K562 (cell line): ENCODE data around the gene NDUFB3. TPM values are rescaled to one million over a fixed set of nuclear protein-coding genes. Genes with fewer than 3 reads are reported as not detected.

Source experiments
- HDGF ChIP-seq: fragments of 450-650 bp; IDR thresholded peaks from 2 replicates; pipeline ENCODE4 v1.6.1; 2016
- JUND ChIP-seq, 2 experiments: IDR thresholded peaks; 2 replicates in 1 of 2; 3 replicates in 1 of 2; pipeline ENCODE4 v1.6.1; 2011; ENCODE audit warnings: borderline replicate concordance in 2 of 2, low read depth in 2 of 2, low read length in 2 of 2, improper control_type of control experiment in 1 of 2, missing biosample characterization in 1 of 2, missing genetic modification characterization in 1 of 2, missing genetic modification reagents in 1 of 2
- KAT7 ChIP-seq: sonication (generic); formaldehyde crosslinking; IDR thresholded peaks from 2 replicates; pipeline ENCODE4 v1.8.0; 2022; ENCODE audit warnings: missing genetic modification reagents, mild to moderate bottlenecking, borderline replicate concordance
- MEIS2 ChIP-seq: fragments of 450-650 bp; IDR thresholded peaks from 2 replicates; pipeline ENCODE4 v1.6.1; 2014; ENCODE audit warnings: mild to moderate bottlenecking; ENCODE audit not compliant: partially characterized antibody
- SAP30 ChIP-seq: fragments of 200-600 bp; sonication (generic); IDR thresholded peaks from 2 replicates; pipeline ENCODE4 v1.6.1; 2012; ENCODE audit warnings: borderline replicate concordance, low read depth, mild to moderate bottlenecking, moderate library complexity, low read length, control low read depth, inconsistent platforms; ENCODE audit not compliant: insufficient read depth, poor library complexity, severe bottlenecking
- SMAD2 ChIP-seq: fragments of 150-350 bp; IDR thresholded peaks from 2 replicates; pipeline ENCODE4 v1.6.1; 2014; ENCODE audit warnings: low read depth, mild to moderate bottlenecking, low read length
- SMAD3 ChIP-seq: fragments of 450-650 bp; formaldehyde crosslinking; conservative IDR thresholded peaks from 2 replicates; pipeline ENCODE4 v1.4.0; 2020; ENCODE audit warnings: mild to moderate bottlenecking
- SP2 ChIP-seq: IDR thresholded peaks from 2 replicates; pipeline ENCODE4 v1.6.1; 2011; ENCODE audit warnings: mild to moderate bottlenecking, low read depth, low read length, moderate library complexity; ENCODE audit not compliant: poor library complexity, severe bottlenecking; ENCODE audit errors: extremely low read depth
- ZNF436 ChIP-seq: fragments of 250-450, 450-650 bp; sonication (Bioruptor Pico); formaldehyde crosslinking; IDR thresholded peaks from 2 replicates; pipeline ENCODE4 v1.7.0; 2020; ENCODE audit warnings: mild to moderate bottlenecking
- ZNF584 ChIP-seq: fragments of 200-800 bp; sonication (Bioruptor generic); IDR thresholded peaks from 2 replicates; pipeline ENCODE4 v1.6.1; 2016; ENCODE audit warnings: low read depth, mild to moderate bottlenecking, missing genetic modification characterization, missing compliant biosample characterization
- ZNF77 ChIP-seq: fragments of 250-450 bp; sonication (Bioruptor Pico); IDR thresholded peaks from 2 replicates; pipeline ENCODE4 v1.5.0; 2020
- polyA plus RNA-seq, 8 experiments: library from polyadenylated mRNA; depleted of rRNA in 4 of 8; stranded (reverse) in 5 of 8; unstranded in 3 of 8; fragments of >200 nt; fragmentation: Nextera tagmentation in 2 of 8; fragmentation: Illumina TruSeq in 1 of 8; extraction: Ambion mirVana in 2 of 8; extraction: Trizol in 1 of 8; gene quantifications; 2 replicates each; pipeline versions ENCODE4 v1.2.1 to v1.2.3, GENCODE V29; 2011 to 2014; ENCODE audit warnings: inconsistent platforms in 1 of 8, missing spikeins in 1 of 8
- total RNA-seq, 7 experiments: library from RNA; depleted of rRNA in 6 of 7; stranded (reverse); fragments of >200 nt in 6 of 7; fragmentation: Illumina TruSeq in 2 of 7; extraction: Trizol in 2 of 7; gene quantifications; 2 replicates each; pipeline versions ENCODE4 v1.2.1 to v1.2.3, GENCODE V29; 2011 to 2021; ENCODE audit warnings: low replicate concordance in 1 of 7
- TF ChIP-seq, protein P1 (sequence below): fragments of 450-650 bp; formaldehyde crosslinking; IDR thresholded peaks from 2 replicates; pipeline ENCODE4 v1.4.0; 2020; ENCODE audit warnings: mild to moderate bottlenecking, moderate library complexity
- TF ChIP-seq, protein P2 (sequence below), 2 experiments: fragments of 450-650 bp in 1 of 2; sonication (generic) in 1 of 2; formaldehyde crosslinking; conservative IDR thresholded peaks; 2 replicates each; pipeline versions ENCODE4 v1.4.0 to v1.8.1; 2020 to 2022; ENCODE audit warnings: mild to moderate bottlenecking in 1 of 2, missing genetic modification reagents in 1 of 2
- TF ChIP-seq, protein P3 (sequence below): fragments of 450-650 bp; IDR thresholded peaks from one replicate; pipeline ENCODE4 v1.6.1; 2018; ENCODE audit warnings: mild to moderate bottlenecking, moderate library complexity; ENCODE audit not compliant: partially characterized antibody
- TF ChIP-seq, protein P4 (sequence below): sonication (generic); formaldehyde crosslinking; IDR thresholded peaks from 2 replicates; pipeline ENCODE4 v1.8.1; 2023; ENCODE audit warnings: mild to moderate bottlenecking, missing genetic modification reagents
- TF ChIP-seq, protein P5 (sequence below): fragments of 450-650 bp; IDR thresholded peaks from 2 replicates; pipeline ENCODE4 v1.6.1; 2017; ENCODE audit warnings: mild to moderate bottlenecking, moderate library complexity

Gene NDUFB3
- total and polyA plus RNA-seq, 9 of the 15 experiments (the other 6 are each of a cell fraction or from before 2014, with no cell fraction given) = 126 to 786 (median 156) TPM

DNA sequence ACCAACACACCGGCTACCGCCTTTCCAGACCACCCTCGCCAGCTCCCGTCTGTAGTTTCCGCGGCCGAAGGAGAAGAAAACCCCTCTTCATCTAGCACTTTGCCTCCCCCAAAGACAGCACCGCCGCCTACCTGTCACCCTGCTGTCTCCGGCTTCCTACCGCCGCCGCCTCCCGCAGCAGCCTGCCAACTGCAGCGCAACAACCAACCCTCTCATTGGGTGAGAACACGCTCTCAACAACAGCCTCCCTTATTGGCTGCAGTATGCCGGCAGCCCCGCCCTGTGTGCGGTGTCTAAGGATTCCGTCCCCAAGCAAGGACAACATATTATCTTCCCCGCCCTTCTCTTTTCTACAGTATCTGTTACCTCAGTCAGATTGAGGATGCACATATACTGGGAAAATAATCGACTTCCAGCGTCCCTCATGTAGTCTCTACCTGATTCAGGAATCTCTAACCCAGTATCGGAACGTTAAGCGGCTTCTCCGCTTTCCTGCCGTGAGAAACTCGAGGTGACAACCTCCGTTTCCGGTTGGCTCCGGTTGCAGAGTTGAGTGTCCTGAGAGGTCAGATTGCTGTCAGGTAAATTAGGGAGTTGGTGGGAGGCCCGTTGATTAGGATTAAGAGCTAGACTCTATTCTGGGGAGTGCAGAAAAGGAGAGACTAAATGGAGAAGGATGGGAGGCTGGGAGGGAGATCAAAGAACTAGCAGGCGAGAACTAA, at the start of gene NDUFB3, which contains the start of gene HYCC2 (continued):
- TF ChIP-seq, protein P1, sequence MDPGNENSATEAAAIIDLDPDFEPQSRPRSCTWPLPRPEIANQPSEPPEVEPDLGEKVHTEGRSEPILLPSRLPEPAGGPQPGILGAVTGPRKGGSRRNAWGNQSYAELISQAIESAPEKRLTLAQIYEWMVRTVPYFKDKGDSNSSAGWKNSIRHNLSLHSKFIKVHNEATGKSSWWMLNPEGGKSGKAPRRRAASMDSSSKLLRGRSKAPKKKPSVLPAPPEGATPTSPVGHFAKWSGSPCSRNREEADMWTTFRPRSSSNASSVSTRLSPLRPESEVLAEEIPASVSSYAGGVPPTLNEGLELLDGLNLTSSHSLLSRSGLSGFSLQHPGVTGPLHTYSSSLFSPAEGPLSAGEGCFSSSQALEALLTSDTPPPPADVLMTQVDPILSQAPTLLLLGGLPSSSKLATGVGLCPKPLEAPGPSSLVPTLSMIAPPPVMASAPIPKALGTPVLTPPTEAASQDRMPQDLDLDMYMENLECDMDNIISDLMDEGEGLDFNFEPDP = no peak
- TF ChIP-seq HDGF (no peak), SMAD3 (CRISPR knock-in tag) (no peak), SMAD2 (no peak), JUND (IDR thresholded peaks at IDR 0.05; ENCODE audit: borderline replicate concordance, low read depth, low read length) (0 out of 2 replicates have a peak, but pooled peaks have one; percentile 11), JUND (tag; IDR thresholded peaks at IDR 0.05; ENCODE audit: borderline replicate concordance, low read depth, low read length) (peak; percentile 55; the same call in 1 of the 3 replicates), SP2 (no peak), ZNF584 (CRISPR knock-in tag) (no peak), ZNF77 (no peak), KAT7 (CRISPR knock-in tag) (no peak), SAP30 (peak; percentile 85), ZNF436 (CRISPR knock-in tag) (no peak), MEIS2 (peak; percentile 16)
- TF ChIP-seq, protein P2, sequence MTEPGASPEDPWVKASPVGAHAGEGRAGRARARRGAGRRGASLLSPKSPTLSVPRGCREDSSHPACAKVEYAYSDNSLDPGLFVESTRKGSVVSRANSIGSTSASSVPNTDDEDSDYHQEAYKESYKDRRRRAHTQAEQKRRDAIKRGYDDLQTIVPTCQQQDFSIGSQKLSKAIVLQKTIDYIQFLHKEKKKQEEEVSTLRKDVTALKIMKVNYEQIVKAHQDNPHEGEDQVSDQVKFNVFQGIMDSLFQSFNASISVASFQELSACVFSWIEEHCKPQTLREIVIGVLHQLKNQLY (CRISPR knock-in tag; conservative IDR thresholded peaks at IDR 0.05) = no peak
- TF ChIP-seq, protein P3, sequence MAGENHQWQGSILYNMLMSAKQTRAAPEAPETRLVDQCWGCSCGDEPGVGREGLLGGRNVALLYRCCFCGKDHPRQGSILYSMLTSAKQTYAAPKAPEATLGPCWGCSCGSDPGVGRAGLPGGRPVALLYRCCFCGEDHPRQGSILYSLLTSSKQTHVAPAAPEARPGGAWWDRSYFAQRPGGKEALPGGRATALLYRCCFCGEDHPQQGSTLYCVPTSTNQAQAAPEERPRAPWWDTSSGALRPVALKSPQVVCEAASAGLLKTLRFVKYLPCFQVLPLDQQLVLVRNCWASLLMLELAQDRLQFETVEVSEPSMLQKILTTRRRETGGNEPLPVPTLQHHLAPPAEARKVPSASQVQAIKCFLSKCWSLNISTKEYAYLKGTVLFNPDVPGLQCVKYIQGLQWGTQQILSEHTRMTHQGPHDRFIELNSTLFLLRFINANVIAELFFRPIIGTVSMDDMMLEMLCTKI = no peak
- TF ChIP-seq, protein P4, sequence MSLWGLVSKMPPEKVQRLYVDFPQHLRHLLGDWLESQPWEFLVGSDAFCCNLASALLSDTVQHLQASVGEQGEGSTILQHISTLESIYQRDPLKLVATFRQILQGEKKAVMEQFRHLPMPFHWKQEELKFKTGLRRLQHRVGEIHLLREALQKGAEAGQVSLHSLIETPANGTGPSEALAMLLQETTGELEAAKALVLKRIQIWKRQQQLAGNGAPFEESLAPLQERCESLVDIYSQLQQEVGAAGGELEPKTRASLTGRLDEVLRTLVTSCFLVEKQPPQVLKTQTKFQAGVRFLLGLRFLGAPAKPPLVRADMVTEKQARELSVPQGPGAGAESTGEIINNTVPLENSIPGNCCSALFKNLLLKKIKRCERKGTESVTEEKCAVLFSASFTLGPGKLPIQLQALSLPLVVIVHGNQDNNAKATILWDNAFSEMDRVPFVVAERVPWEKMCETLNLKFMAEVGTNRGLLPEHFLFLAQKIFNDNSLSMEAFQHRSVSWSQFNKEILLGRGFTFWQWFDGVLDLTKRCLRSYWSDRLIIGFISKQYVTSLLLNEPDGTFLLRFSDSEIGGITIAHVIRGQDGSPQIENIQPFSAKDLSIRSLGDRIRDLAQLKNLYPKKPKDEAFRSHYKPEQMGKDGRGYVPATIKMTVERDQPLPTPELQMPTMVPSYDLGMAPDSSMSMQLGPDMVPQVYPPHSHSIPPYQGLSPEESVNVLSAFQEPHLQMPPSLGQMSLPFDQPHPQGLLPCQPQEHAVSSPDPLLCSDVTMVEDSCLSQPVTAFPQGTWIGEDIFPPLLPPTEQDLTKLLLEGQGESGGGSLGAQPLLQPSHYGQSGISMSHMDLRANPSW (CRISPR knock-in tag) = no peak
- TF ChIP-seq, protein P5, sequence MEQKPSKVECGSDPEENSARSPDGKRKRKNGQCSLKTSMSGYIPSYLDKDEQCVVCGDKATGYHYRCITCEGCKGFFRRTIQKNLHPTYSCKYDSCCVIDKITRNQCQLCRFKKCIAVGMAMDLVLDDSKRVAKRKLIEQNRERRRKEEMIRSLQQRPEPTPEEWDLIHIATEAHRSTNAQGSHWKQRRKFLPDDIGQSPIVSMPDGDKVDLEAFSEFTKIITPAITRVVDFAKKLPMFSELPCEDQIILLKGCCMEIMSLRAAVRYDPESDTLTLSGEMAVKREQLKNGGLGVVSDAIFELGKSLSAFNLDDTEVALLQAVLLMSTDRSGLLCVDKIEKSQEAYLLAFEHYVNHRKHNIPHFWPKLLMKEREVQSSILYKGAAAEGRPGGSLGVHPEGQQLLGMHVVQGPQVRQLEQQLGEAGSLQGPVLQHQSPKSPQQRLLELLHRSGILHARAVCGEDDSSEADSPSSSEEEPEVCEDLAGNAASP = no peak
